ENCODE results near the gene CHIA.

Gene CHIA

GRCh38 chr1:111294390-111294789, 3.7 kb downstream of the CHIA start:
- H3K4me3 ChIP-seq (ENCODE audit: low read depth, low read length), result no peak overlapping the region
- TF ChIP-seq CTCF (IDR thresholded peaks at IDR 0.05; ENCODE audit: low read depth, low read length, missing control alignments), result no peak
- no peak for DNase-seq (ENCODE audit: low read depth)
- in situ Hi-C loops (cut with HindIII; ENCODE audit: low sequenced_read_pairs), result no loop called here

- TF ChIP-seq CTCF (IDR thresholded peaks at IDR 0.05; ENCODE audit: low read depth, low read length, missing control alignments), result no peak
- no peak overlapping the region for H3K4me3 ChIP-seq (ENCODE audit: low read depth, low read length)
- no peak for DNase-seq (ENCODE audit: low read depth)
- in situ Hi-C loops (cut with HindIII; ENCODE audit: low sequenced_read_pairs), result no loop called here
Observed at GRCh38 chr1:111302374-111302773, 11.7 kb downstream of the CHIA start.

- no peak overlapping the region for H3K4me3 ChIP-seq (ENCODE audit: low read depth, low read length)
- DNase-seq (ENCODE audit: low read depth), result no peak
- TF ChIP-seq CTCF (IDR thresholded peaks at IDR 0.05; ENCODE audit: low read depth, low read length, missing control alignments), result no peak
- in situ Hi-C loops (cut with HindIII; ENCODE audit: low sequenced_read_pairs), result no loop called here
Observed at GRCh38 chr1:111309690-111310089, 19.0 kb downstream of the CHIA start.

GRCh38 chr1:111318523-111318922, 27.9 kb downstream of the CHIA start:
- no peak for TF ChIP-seq CTCF (IDR thresholded peaks at IDR 0.05; ENCODE audit: low read depth, low read length, missing control alignments)
- DNase-seq (ENCODE audit: low read depth), result no peak
- H3K4me3 ChIP-seq (ENCODE audit: low read depth, low read length), result no peak overlapping the region
- in situ Hi-C loops (cut with HindIII; ENCODE audit: low sequenced_read_pairs), result no loop called here

- no peak for TF ChIP-seq CTCF (IDR thresholded peaks at IDR 0.05; ENCODE audit: low read depth, low read length, missing control alignments)
- in situ Hi-C loops (cut with HindIII; ENCODE audit: low sequenced_read_pairs), result no loop called here
- no peak overlapping the region for H3K4me3 ChIP-seq (ENCODE audit: low read depth, low read length)
- no peak for DNase-seq (ENCODE audit: low read depth)
Observed at GRCh38 chr1:111320066-111320879, 29.6 kb downstream of the CHIA start.

- TF ChIP-seq CTCF (IDR thresholded peaks at IDR 0.05; ENCODE audit: low read depth, low read length, missing control alignments), result no peak
- no peak overlapping the region for H3K4me3 ChIP-seq (ENCODE audit: low read depth, low read length)
- DNase-seq (ENCODE audit: low read depth), result no peak
- in situ Hi-C loops (cut with HindIII; ENCODE audit: low sequenced_read_pairs), result no loop called here
Observed at GRCh38 chr1:111323231-111323630, 32.6 kb downstream of the CHIA start.
